ENCODE data around the gene PAK6.
A peak's percentile ranks its signal among the peaks of the same experiment; 100 is the strongest.

PAK6 gene

GRCh38 chr15:40293006-40293405, 54.1 kb downstream of the PAK6 start:
- DNase-seq (ENCODE audit: low spot score), result no peak

- DNase-seq (ENCODE audit: low spot score), result no peak
Observed at GRCh38 chr15:40293905-40294895, 55.3 kb downstream of the PAK6 start.

- no peak for DNase-seq (ENCODE audit: low spot score)
Observed at GRCh38 chr15:40295297-40295696, 56.4 kb downstream of the PAK6 start.

GRCh38 chr15:40295877-40296560, 57.2 kb downstream of the PAK6 start:
- no peak for DNase-seq (ENCODE audit: low spot score)

- DNase-seq (ENCODE audit: low spot score), result no peak
Observed at GRCh38 chr15:40296561-40297230, 57.8 kb downstream of the PAK6 start.

GRCh38 chr15:40297356-40297755, 58.5 kb downstream of the PAK6 start:
- no peak for DNase-seq (ENCODE audit: low spot score)

- no peak for DNase-seq (ENCODE audit: low spot score)
Observed at GRCh38 chr15:40298216-40298935, 59.5 kb downstream of the PAK6 start.

GRCh38 chr15:40300367-40300766, 61.5 kb downstream of the PAK6 start:
- no peak for DNase-seq (ENCODE audit: low spot score)

GRCh38 chr15:40300771-40301170, 61.9 kb downstream of the PAK6 start:
- DNase-seq (ENCODE audit: low spot score), result no peak

GRCh38 chr15:40301467-40302179, 62.8 kb downstream of the PAK6 start:
- DNase-seq (ENCODE audit: low spot score), result no peak

GRCh38 chr15:40302288-40302886, 63.5 kb downstream of the PAK6 start:
- DNase-seq (ENCODE audit: low spot score), result no peak

- no peak for DNase-seq (ENCODE audit: low spot score)
Observed at GRCh38 chr15:40302981-40303380, 64.1 kb downstream of the PAK6 start.

GRCh38 chr15:40303576-40303975, 64.7 kb downstream of the PAK6 start:
- DNase-seq (ENCODE audit: low spot score), result no peak

- no peak for DNase-seq (ENCODE audit: low spot score)
Observed at GRCh38 chr15:40305281-40305680, 66.4 kb downstream of the PAK6 start.

- DNase-seq (ENCODE audit: low spot score), result no peak
Observed at GRCh38 chr15:40306371-40306770, 67.5 kb downstream of the PAK6 start.

GRCh38 chr15:40306908-40307307, 68.0 kb downstream of the PAK6 start:
- DNase-seq (ENCODE audit: low spot score), result no peak

- peak; percentile 54 for DNase-seq (ENCODE audit: low spot score)
Observed at GRCh38 chr15:40307421-40308211, 68.8 kb downstream of the PAK6 start, which contains the start of gene PLCB2. Gene PLCB2, minus strand, starts transcription at chr15:40307935. Its CDS starts 263 bp downstream, at chr15:40307672.

- no peak for DNase-seq (ENCODE audit: low spot score)
Observed at GRCh38 chr15:40309344-40309862, 70.5 kb downstream of the PAK6 start.

Data from D341Med (cell line).